ENCODE results near the gene PSMC1. TPM values are rescaled to one million over a fixed set of nuclear protein-coding genes. Genes with fewer than 3 reads are reported as not detected.

PSMC1 gene
- total RNA-seq, 1 experiment from 2014 or later: 318 TPM

DNA sequence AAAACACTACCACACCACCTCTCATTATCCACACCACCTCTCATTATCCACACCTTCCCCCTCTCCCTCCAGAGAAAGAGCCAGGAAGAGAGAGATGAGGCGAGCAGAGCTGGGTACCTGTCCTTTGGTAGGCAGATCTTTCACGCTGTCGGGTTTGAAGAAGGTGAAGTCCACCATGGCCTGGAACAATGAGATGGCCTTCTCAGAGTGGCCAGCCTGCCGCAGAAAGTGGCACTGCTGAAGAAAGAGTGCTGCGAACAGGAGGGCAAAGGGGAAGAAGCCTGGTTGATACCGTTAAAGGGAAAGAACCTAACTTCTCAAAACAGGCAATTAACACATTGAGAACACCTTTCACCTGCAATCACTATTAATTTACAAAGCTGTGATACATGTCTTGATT is 44.8 kb downstream of the PSMC1 start:
- H3K4me3 ChIP-seq (ENCODE audit: low read depth, low read length, poor library complexity, severe bottlenecking): no peak overlapping the region
- no peaks in the 10 kb centered on the region for H3K9me3 ChIP-seq (ENCODE audit: low read depth, low read length, poor library complexity, severe bottlenecking)
- DNase-seq (ENCODE audit: low spot score): no peak
- no peaks in the 10 kb centered on the region for H3K36me3 ChIP-seq (ENCODE audit: insufficient read depth, low read length, poor library complexity, severe bottlenecking)
- peak overlapping the region; percentile 76 for H3K27ac ChIP-seq (ENCODE audit: low read depth, low read length, poor library complexity, severe bottlenecking)
- ChIA-PET POLR2A (ENCODE audit: low non-redundant PET) (interaction anchor here (0.5 kb wide), 1 partner anchor 1059 kb away, joined by 4 read pairs; no protein-coding TSS in a partner anchor), CTCF (interaction anchor here (0.6 to 3.3 kb wide), 7 partner anchors 81 to 599 kb away, joined by 3 to 26 read pairs (median 3); partner anchors contain the start of gene CALM1)
- H3K4me1 ChIP-seq (ENCODE audit: insufficient read depth, low read length, poor library complexity, severe bottlenecking): peaks cover 23% of the 10 kb centered on the region
- intact Hi-C loops (cut with micrococcal nuclease; ENCODE audit: unreplicated experiment): loop anchor here (1.0 to 5.0 kb wide), 5 partner anchors 96 to 596 kb away; partner anchors contain the start of gene CALM1
- no TSS peak for BruUV-seq (replicated peaks)
- no peak for TF ChIP-seq EZH2 (IDR thresholded peaks at IDR 0.05; ENCODE audit: borderline replicate concordance, low read depth, low read length, poor library complexity, severe bottlenecking)
- TF ChIP-seq, protein P1, sequence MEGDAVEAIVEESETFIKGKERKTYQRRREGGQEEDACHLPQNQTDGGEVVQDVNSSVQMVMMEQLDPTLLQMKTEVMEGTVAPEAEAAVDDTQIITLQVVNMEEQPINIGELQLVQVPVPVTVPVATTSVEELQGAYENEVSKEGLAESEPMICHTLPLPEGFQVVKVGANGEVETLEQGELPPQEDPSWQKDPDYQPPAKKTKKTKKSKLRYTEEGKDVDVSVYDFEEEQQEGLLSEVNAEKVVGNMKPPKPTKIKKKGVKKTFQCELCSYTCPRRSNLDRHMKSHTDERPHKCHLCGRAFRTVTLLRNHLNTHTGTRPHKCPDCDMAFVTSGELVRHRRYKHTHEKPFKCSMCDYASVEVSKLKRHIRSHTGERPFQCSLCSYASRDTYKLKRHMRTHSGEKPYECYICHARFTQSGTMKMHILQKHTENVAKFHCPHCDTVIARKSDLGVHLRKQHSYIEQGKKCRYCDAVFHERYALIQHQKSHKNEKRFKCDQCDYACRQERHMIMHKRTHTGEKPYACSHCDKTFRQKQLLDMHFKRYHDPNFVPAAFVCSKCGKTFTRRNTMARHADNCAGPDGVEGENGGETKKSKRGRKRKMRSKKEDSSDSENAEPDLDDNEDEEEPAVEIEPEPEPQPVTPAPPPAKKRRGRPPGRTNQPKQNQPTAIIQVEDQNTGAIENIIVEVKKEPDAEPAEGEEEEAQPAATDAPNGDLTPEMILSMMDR (conservative IDR thresholded peaks at IDR 0.05; ENCODE audit: low read depth, low read length): no peak
- H3K27me3 ChIP-seq (replicated peaks; ENCODE audit: insufficient read depth, low read depth, low read length, poor library complexity): no peaks in the 10 kb centered on the region

DNA sequence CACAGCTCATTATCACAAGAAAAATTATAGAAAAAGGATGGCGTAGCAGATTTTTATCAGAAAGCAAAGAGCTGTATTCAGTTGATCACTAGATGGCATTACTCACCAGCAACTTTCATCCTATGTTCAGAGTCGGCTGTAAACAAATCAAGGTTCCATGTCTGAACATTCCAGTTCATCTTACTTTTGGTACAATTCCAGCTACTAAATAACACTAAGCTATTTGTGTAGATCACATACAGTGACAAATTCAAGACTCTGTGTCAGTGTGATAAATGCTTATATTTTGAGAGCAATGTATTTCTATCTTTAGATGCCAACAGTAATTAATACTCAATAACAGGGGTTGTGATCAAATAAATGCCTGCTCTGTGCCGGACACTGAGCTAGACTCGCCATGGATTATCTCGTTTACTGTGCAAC is 45.3 kb downstream of the PSMC1 start:
- H3K4me1 ChIP-seq (ENCODE audit: insufficient read depth, low read length, poor library complexity, severe bottlenecking): peaks cover 23% of the 10 kb centered on the region
- H3K9me3 ChIP-seq (ENCODE audit: low read depth, low read length, poor library complexity, severe bottlenecking): no peaks in the 10 kb centered on the region
- no TSS peak for BruUV-seq (replicated peaks)
- ChIA-PET POLR2A (ENCODE audit: low non-redundant PET) (no interaction called here), CTCF (interaction anchor here (0.5 to 3.3 kb wide), 9 partner anchors 80 to 1259 kb away, joined by 3 to 26 read pairs (median 4); partner anchors contain the start of gene CALM1)
- DNase-seq (ENCODE audit: low spot score): peak; percentile 71
- H3K36me3 ChIP-seq (ENCODE audit: insufficient read depth, low read length, poor library complexity, severe bottlenecking): no peaks in the 10 kb centered on the region
- peak overlapping the region; percentile 27 for H3K27ac ChIP-seq (ENCODE audit: low read depth, low read length, poor library complexity, severe bottlenecking)
- intact Hi-C loops (cut with micrococcal nuclease; ENCODE audit: unreplicated experiment): loop anchor here (1.0 to 5.0 kb wide), 5 partner anchors 96 to 596 kb away; partner anchors contain the start of gene CALM1
- TF ChIP-seq EZH2 (IDR thresholded peaks at IDR 0.05; ENCODE audit: borderline replicate concordance, low read depth, low read length, poor library complexity, severe bottlenecking): no peak
- TF ChIP-seq, protein P1 (conservative IDR thresholded peaks at IDR 0.05; ENCODE audit: low read depth, low read length): peak; percentile 71
- no peaks in the 10 kb centered on the region for H3K27me3 ChIP-seq (replicated peaks; ENCODE audit: insufficient read depth, low read depth, low read length, poor library complexity)
- no peak overlapping the region for H3K4me3 ChIP-seq (ENCODE audit: low read depth, low read length, poor library complexity, severe bottlenecking)

DNA sequence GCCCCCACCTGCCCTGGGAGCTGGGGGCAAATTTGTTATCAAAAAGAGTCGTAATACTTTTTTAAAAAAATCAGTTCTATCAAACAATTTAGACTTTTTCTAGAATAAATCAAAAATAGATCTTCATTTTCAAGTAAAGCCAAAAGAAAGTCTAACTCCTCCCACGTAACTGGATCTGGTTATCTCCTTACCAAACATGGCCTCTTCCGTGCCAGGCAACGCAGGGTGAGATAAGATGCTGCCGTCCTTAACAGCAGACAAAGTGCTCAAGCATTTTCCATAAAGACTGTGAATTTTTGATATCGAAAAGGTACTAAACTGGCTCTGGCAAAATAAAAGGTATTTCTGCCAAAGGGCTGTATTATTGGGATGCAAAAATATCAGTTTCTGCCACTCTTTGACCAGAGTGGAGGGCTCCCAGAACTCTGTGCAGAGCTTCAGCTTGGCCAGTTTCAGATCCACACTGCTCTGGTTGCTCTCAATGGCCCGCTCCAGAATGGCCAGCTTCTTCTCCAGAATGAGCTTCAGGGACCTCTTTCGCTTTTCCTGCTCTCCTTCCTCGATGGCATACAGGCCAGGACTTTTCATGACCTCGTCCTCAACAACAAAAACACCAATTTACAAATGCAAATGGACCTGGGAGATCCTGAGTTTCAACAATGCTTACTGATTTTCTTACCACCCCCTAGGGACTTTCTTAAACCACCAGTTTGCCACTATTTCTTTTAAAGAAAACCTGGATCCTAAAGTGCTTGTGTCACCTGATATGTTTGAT is 46.4 kb downstream of the PSMC1 start:
- Histone ChIP-seq H3K4me1 (ENCODE audit: insufficient read depth, low read length, poor library complexity, severe bottlenecking) (peaks cover 23% of the 10 kb centered on the region), H3K36me3 (ENCODE audit: insufficient read depth, low read length, poor library complexity, severe bottlenecking) (no peaks in the 10 kb centered on the region), H3K9me3 (ENCODE audit: low read depth, low read length, poor library complexity, severe bottlenecking) (no peaks in the 10 kb centered on the region), H3K27me3 (replicated peaks; ENCODE audit: insufficient read depth, low read depth, low read length, poor library complexity) (no peaks in the 10 kb centered on the region), H3K27ac (ENCODE audit: low read depth, low read length, poor library complexity, severe bottlenecking) (no peak overlapping the region), H3K4me3 (ENCODE audit: low read depth, low read length, poor library complexity, severe bottlenecking) (no peak overlapping the region)
- no TSS peak for BruUV-seq (replicated peaks)
- TF ChIP-seq, protein P1 (conservative IDR thresholded peaks at IDR 0.05; ENCODE audit: low read depth, low read length): no peak
- TF ChIP-seq EZH2 (IDR thresholded peaks at IDR 0.05; ENCODE audit: borderline replicate concordance, low read depth, low read length, poor library complexity, severe bottlenecking): no peak
- DNase-seq (ENCODE audit: low spot score): no peak
- intact Hi-C loops (cut with micrococcal nuclease; ENCODE audit: unreplicated experiment): loop anchor here (5.0 kb wide), 3 partner anchors 95 to 595 kb away; partner anchors contain the start of gene CALM1
- ChIA-PET POLR2A (ENCODE audit: low non-redundant PET) (interaction anchor here (0.6 kb wide), 1 partner anchor 876 kb away, joined by 4 read pairs; no protein-coding TSS in a partner anchor), CTCF (interaction anchor here (1.2 to 3.3 kb wide), 2 partner anchors 394 to 456 kb away, joined by 3 to 26 read pairs; no protein-coding TSS in a partner anchor)

All from A673 (cell line).